ENCODE results near the gene EDRF1.

DNA sequence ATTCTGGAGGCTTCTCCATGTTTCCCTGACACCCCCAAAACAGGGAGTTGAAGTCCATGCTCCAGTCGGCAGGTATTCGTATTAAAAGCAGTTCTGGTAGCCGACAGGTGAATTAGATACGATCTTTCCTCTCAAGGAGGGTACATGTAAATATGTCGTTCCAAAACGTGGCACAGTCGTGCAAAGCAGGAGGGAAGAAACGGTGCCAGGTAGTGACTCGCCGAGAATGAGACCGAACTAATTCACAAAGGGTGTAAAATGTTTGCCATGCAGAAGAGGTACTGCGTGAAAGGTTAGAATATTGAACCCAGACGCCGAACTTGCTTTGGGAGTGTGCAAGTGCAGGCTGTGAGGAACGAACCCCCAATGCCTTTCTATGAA, 483 bp downstream of the EDRF1 start:
- TF ChIP-seq RAD21 (IDR thresholded peaks at IDR 0.05; ENCODE audit: low read depth) (no peak), EP300 (IDR thresholded peaks at IDR 0.05; ENCODE audit: borderline replicate concordance) (no peak), REST (IDR thresholded peaks at IDR 0.05; ENCODE audit: low read depth) (no peak)
